Spleen (tissue), 7 donors: Measurements from ENCODE around the gene IFNA13.

Experiments used
- POLR2A ChIP-seq, 3 donors: fragments of 450-650 bp; IDR thresholded peaks; one replicate each; pipeline ENCODE4 v1.5.1; 2017; ENCODE audit warnings: antibody characterized with exemption in 3 of 3, mild to moderate bottlenecking in 1 of 3
- POLR2AphosphoS5 ChIP-seq, 3 donors: sonication (generic); formaldehyde crosslinking; IDR thresholded peaks; one replicate each; pipeline ENCODE4 v1.5.1; 2017; ENCODE audit warnings: antibody characterized with exemption in 3 of 3
- TF ChIP-seq, protein P1 (sequence below), 11 experiments: fragments of 200-600 bp in 7 of 11; fragments of 450-650 bp in 4 of 11; sonication (generic) in 4 of 11; IDR thresholded peaks in 8 of 11; conservative IDR thresholded peaks in 3 of 11; 1 replicate in 7 of 11; 2 replicates in 4 of 11; pipeline versions ENCODE4 v1.4.0 to v1.8.0; 2016 to 2021; ENCODE audit warnings: antibody characterized with exemption in 11 of 11, inconsistent platforms in 4 of 11, mild to moderate bottlenecking in 1 of 11
- donor health status: DM: no; HTN: no; CAD: no; lungs with moderate emphysema.
- donor health status: DM: no; HTN: no; CAD: no.
- donor health status: DM: no; HTN: no; CAD: no.

GRCh38 chr9:21399956-21400355 is 32.1 kb upstream of the IFNA13 start:
- TF ChIP-seq, protein P1, sequence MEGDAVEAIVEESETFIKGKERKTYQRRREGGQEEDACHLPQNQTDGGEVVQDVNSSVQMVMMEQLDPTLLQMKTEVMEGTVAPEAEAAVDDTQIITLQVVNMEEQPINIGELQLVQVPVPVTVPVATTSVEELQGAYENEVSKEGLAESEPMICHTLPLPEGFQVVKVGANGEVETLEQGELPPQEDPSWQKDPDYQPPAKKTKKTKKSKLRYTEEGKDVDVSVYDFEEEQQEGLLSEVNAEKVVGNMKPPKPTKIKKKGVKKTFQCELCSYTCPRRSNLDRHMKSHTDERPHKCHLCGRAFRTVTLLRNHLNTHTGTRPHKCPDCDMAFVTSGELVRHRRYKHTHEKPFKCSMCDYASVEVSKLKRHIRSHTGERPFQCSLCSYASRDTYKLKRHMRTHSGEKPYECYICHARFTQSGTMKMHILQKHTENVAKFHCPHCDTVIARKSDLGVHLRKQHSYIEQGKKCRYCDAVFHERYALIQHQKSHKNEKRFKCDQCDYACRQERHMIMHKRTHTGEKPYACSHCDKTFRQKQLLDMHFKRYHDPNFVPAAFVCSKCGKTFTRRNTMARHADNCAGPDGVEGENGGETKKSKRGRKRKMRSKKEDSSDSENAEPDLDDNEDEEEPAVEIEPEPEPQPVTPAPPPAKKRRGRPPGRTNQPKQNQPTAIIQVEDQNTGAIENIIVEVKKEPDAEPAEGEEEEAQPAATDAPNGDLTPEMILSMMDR (IDR thresholded peaks at IDR 0.05 in 8 of 11, conservative IDR thresholded peaks at IDR 0.05 in 3 of 11): no peak
- peak in 1 of 3 donors; percentile 9 for TF ChIP-seq POLR2AphosphoS5 (IDR thresholded peaks at IDR 0.05)
- TF ChIP-seq POLR2A (IDR thresholded peaks at IDR 0.05): no peak
